Keratinocyte (primary cell): ENCODE data around the gene APP. TPM values are rescaled to one million over a fixed set of nuclear protein-coding genes. Genes with fewer than 3 reads are reported as not detected.

Experiments used
- DNase-seq: peaks from one replicate; pipeline ENCODE4 v3.0.0-alpha.2; 2011; ENCODE audit warnings: low read depth, missing footprints, low spot score
- FAIRE-seq: peaks from 2 replicates; lab custom pipeline; 2011; peaks lifted over from hg19 to GRCh38; lab: Jason Lieb, UNC
- H2AFZ ChIP-seq: 2 replicates; pipeline ENCODE4 v1.6.0; 2012; ENCODE audit warnings: low read length, control low read depth, inconsistent platforms; ENCODE audit not compliant: control insufficient read depth
- H3K27ac ChIP-seq: 2 replicates; pipeline ENCODE4 v1.5.1; 2011; ENCODE audit warnings: low read length; ENCODE audit not compliant: control insufficient read depth, insufficient read depth
- H3K27me3 ChIP-seq: 3 replicates; pipeline ENCODE4 v1.6.0; 2011; ENCODE audit warnings: low read length; ENCODE audit not compliant: control insufficient read depth, insufficient read depth; ENCODE audit errors: extremely low read depth
- H3K36me3 ChIP-seq, 2 experiments: 2 replicates in 1 of 2; 3 replicates in 1 of 2; pipeline ENCODE4 v1.5.1; 2011; ENCODE audit warnings: low read length in 2 of 2, mild to moderate bottlenecking in 1 of 2; ENCODE audit not compliant: control insufficient read depth in 2 of 2, insufficient read depth in 2 of 2; ENCODE audit errors: extremely low read depth in 1 of 2
- H3K4me1 ChIP-seq: 3 replicates; pipeline ENCODE4 v1.5.1; 2011; ENCODE audit warnings: low read length; ENCODE audit not compliant: control insufficient read depth, insufficient read depth; ENCODE audit errors: extremely low read depth
- H3K4me2 ChIP-seq: 3 replicates; pipeline ENCODE4 v1.6.0; 2011; ENCODE audit warnings: low read depth, low read length; ENCODE audit not compliant: control insufficient read depth, insufficient read depth; ENCODE audit errors: extremely low read depth
- H3K4me3 ChIP-seq, 3 experiments: fragments of 200-600 bp in 1 of 3; sonication (generic) in 1 of 3; 2 replicates in 2 of 3; 3 replicates in 1 of 3; pipeline ENCODE4 v1.5.1; 2011 to 2016; ENCODE audit warnings: low read length in 3 of 3, mild to moderate bottlenecking in 3 of 3, control low read depth in 2 of 3, inconsistent platforms in 1 of 3, low read depth in 1 of 3, mixed read lengths in 1 of 3, mixed run types in 1 of 3, moderate library complexity in 1 of 3; ENCODE audit not compliant: control insufficient read depth in 2 of 3, insufficient read depth in 2 of 3; ENCODE audit errors: extremely low read depth in 1 of 3
- H3K79me2 ChIP-seq: 2 replicates; pipeline ENCODE4 v1.6.0; 2012; ENCODE audit warnings: low read length; ENCODE audit not compliant: control insufficient read depth, insufficient read depth
- H3K9ac ChIP-seq: 3 replicates; pipeline ENCODE4 v1.6.0; 2011; ENCODE audit warnings: low read length; ENCODE audit not compliant: control insufficient read depth, insufficient read depth; ENCODE audit errors: extremely low read depth
- H3K9me1 ChIP-seq: 3 replicates; pipeline ENCODE4 v1.6.0; 2011; ENCODE audit warnings: low read length; ENCODE audit not compliant: control insufficient read depth, insufficient read depth; ENCODE audit errors: extremely low read depth
- H3K9me3 ChIP-seq: 2 replicates; pipeline ENCODE4 v1.5.1; 2012; ENCODE audit warnings: low read depth, low read length; ENCODE audit not compliant: control insufficient read depth
- H4K20me1 ChIP-seq: 3 replicates; pipeline ENCODE4 v1.6.0; 2011; ENCODE audit warnings: low read length; ENCODE audit not compliant: control insufficient read depth, insufficient read depth; ENCODE audit errors: extremely low read depth
- CTCF ChIP-seq, 3 experiments: IDR thresholded peaks in 1 of 3; conservative IDR thresholded peaks in 1 of 3; optimal IDR thresholded peaks in 1 of 3; 2 replicates in 2 of 3; 3 replicates in 1 of 3; pipeline versions ENCODE3 to v1.5.1; 2011; ENCODE audit warnings: low read length in 3 of 3, mild to moderate bottlenecking in 3 of 3, moderate library complexity in 2 of 3, control low read depth in 1 of 3, inconsistent platforms in 1 of 3; ENCODE audit not compliant: insufficient read depth in 2 of 3; ENCODE audit errors: extremely low read depth in 1 of 3
- EZH2 ChIP-seq: IDR thresholded peaks from one replicate; pipeline ENCODE4 v1.6.1; 2012; ENCODE audit warnings: inconsistent platforms, mild to moderate bottlenecking, low read length, moderate library complexity
- dilution Hi-C: fragments of 300-500 bp; cut with MboI; formaldehyde crosslinking; loops from one replicate; pipeline ENCODE4 v1.7.0; 2020; ENCODE audit warnings: low sequenced_read_pairs; ENCODE audit not compliant: extremely low pct_ligation_motif_present
- polyA plus RNA-seq, 5 experiments: library from polyadenylated mRNA; depleted of rRNA in 3 of 5; stranded (reverse) in 3 of 5; stranded (forward) in 1 of 5; unstranded in 1 of 5; fragments of >200 nt; gene quantifications; 1 replicate in 1 of 5; 2 replicates in 3 of 5; 3 replicates in 1 of 5; pipeline versions ENCODE4 v1.2.1 to v1.2.3, GENCODE V29; 2011 to 2012; ENCODE audit warnings: missing spikeins in 2 of 5, low read depth in 1 of 5, low replicate concordance in 1 of 5

The APP gene
- polyA plus RNA-seq, 1 donor (not counting 4 experiments of a cell fraction or from before 2014, with no cell fraction given): 1,015 TPM

DNA sequence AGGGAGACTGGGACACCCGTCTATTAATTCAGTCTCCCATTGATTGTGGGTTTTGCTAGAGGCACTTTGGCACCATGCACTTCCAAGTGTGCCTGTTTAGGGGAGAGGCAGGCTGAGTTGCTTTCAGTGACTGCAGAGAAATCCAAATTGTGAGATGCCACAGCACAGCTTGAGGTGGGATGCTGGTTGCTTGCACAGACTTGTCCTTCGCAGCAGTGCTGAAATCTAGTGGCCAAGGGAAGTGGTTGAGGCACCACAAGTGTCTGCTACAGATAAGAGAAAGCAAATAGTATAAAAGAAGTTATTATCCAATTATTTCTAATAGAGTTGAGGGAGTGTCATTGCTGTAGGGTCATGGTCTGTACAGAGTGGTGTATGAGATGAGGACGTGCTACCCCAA is 40.0 kb upstream of the APP start:
- H4K20me1 ChIP-seq: no peaks in the 10 kb centered on the region
- no peak overlapping the region for H2AFZ ChIP-seq
- no peak overlapping the region for H3K27ac ChIP-seq
- TF ChIP-seq EZH2: no peak
- TF ChIP-seq CTCF (optimal IDR thresholded peaks at IDR 0.05 in 1 of 3, IDR thresholded peaks at IDR 0.05 in 1 of 3, conservative IDR thresholded peaks at IDR 0.05 in 1 of 3; ENCODE audit: extremely low read depth in 1 of 3, insufficient read depth in 2 of 3, low read length in 3 of 3): no peak
- H3K27me3 ChIP-seq: no peaks in the 10 kb centered on the region
- dilution Hi-C loops: no loop called here
- H3K9me3 ChIP-seq: no peaks in the 10 kb centered on the region
- H3K36me3 ChIP-seq: no peaks in the 10 kb centered on the region
- peaks cover 6% of the 10 kb centered on the region for H3K4me1 ChIP-seq
- no peak overlapping the region for H3K4me3 ChIP-seq
- DNase-seq (no peak), FAIRE-seq (no peak)
- no peaks in the 10 kb centered on the region for H3K9me1 ChIP-seq
- H3K9ac ChIP-seq: no peak overlapping the region
- no peaks in the 10 kb centered on the region for H3K79me2 ChIP-seq
- H3K4me2 ChIP-seq: no peak overlapping the region

- no peaks in the 10 kb centered on the region for H4K20me1 ChIP-seq
- DNase-seq: no peak
- H3K4me1 ChIP-seq: peaks cover 6% of the 10 kb centered on the region
- no peak overlapping the region for H3K4me3 ChIP-seq
- H3K4me2 ChIP-seq: no peak overlapping the region
- H3K36me3 ChIP-seq: no peaks in the 10 kb centered on the region
- no peaks in the 10 kb centered on the region for H3K27me3 ChIP-seq
- dilution Hi-C loops: no loop called here
- no peak overlapping the region for H3K9ac ChIP-seq
- H2AFZ ChIP-seq: no peak overlapping the region
- TF ChIP-seq CTCF (optimal IDR thresholded peaks at IDR 0.05 in 1 of 3, IDR thresholded peaks at IDR 0.05 in 1 of 3, conservative IDR thresholded peaks at IDR 0.05 in 1 of 3; ENCODE audit: extremely low read depth in 1 of 3, insufficient read depth in 2 of 3, low read length in 3 of 3): no peak
- TF ChIP-seq EZH2: no peak
- no peaks in the 10 kb centered on the region for H3K9me1 ChIP-seq
- FAIRE-seq: no peak
- H3K79me2 ChIP-seq: no peaks in the 10 kb centered on the region
- no peaks in the 10 kb centered on the region for H3K9me3 ChIP-seq
- no peak overlapping the region for H3K27ac ChIP-seq
These were observed 36.5 kb upstream of the APP start for GRCh38 chr21:26207021-26207420.
